ENCODE data around the gene WASF1.

DNA sequence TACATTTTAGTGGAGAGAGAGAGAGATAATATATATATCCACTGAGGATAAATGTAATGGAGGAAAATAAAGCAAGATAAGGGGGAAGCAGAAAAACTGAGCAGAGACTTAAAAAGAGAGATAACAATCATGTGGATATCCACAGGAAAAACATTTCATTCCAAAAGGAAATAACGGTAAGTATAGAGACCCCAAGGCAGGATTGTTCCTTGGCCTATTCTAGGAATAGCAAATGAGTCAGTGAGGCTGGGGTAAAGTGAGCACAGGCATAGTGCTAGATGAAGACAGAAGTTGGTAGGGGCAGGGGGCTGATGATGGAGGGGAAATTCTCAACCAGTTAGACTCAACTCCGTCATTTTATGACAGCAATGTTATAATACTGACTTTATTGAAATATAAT lies 12.0 kb upstream of the WASF1 start:
- no peak for TF ChIP-seq POLR2A (IDR thresholded peaks at IDR 0.05)
- TF ChIP-seq, protein P1, sequence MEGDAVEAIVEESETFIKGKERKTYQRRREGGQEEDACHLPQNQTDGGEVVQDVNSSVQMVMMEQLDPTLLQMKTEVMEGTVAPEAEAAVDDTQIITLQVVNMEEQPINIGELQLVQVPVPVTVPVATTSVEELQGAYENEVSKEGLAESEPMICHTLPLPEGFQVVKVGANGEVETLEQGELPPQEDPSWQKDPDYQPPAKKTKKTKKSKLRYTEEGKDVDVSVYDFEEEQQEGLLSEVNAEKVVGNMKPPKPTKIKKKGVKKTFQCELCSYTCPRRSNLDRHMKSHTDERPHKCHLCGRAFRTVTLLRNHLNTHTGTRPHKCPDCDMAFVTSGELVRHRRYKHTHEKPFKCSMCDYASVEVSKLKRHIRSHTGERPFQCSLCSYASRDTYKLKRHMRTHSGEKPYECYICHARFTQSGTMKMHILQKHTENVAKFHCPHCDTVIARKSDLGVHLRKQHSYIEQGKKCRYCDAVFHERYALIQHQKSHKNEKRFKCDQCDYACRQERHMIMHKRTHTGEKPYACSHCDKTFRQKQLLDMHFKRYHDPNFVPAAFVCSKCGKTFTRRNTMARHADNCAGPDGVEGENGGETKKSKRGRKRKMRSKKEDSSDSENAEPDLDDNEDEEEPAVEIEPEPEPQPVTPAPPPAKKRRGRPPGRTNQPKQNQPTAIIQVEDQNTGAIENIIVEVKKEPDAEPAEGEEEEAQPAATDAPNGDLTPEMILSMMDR (IDR thresholded peaks at IDR 0.05): no peak

Measured in Peyer's patch (tissue), 4 donors.